ENCODE data around the gene ZCCHC9.

DNA sequence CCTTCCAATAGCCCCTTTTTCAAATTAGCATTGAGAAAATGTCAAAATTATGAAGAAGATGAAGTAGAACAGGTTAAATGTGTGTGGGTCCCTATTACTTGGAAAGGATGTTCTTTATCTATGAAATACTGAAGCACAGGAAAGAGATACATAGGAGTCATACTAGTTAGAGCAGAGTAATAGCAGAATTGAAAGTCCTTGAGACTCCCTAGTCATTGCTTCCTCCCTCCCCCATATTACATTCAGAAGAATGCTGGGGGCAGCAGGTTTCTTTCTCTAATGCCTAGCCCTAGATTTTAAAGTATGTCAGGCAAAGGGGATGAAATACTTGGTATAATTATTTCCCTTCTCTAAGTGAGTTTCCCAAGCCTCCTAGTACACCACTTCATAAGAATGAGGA is 4.4 kb downstream of the ZCCHC9 start:
- TF ChIP-seq RAD21 (conservative IDR thresholded peaks at IDR 0.05) = no peak
- TF ChIP-seq, protein P1, sequence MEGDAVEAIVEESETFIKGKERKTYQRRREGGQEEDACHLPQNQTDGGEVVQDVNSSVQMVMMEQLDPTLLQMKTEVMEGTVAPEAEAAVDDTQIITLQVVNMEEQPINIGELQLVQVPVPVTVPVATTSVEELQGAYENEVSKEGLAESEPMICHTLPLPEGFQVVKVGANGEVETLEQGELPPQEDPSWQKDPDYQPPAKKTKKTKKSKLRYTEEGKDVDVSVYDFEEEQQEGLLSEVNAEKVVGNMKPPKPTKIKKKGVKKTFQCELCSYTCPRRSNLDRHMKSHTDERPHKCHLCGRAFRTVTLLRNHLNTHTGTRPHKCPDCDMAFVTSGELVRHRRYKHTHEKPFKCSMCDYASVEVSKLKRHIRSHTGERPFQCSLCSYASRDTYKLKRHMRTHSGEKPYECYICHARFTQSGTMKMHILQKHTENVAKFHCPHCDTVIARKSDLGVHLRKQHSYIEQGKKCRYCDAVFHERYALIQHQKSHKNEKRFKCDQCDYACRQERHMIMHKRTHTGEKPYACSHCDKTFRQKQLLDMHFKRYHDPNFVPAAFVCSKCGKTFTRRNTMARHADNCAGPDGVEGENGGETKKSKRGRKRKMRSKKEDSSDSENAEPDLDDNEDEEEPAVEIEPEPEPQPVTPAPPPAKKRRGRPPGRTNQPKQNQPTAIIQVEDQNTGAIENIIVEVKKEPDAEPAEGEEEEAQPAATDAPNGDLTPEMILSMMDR (IDR thresholded peaks at IDR 0.05; ENCODE audit: poor library complexity, severe bottlenecking) = no peak
- TF ChIP-seq REST (IDR thresholded peaks at IDR 0.05; ENCODE audit: borderline replicate concordance) = no peak
- no peak for TF ChIP-seq EP300 (conservative IDR thresholded peaks at IDR 0.05; ENCODE audit: poor library complexity, severe bottlenecking)
- TF ChIP-seq TAF1 (IDR thresholded peaks at IDR 0.05; ENCODE audit: low read depth) = no peak

All from neural cell (in vitro differentiated cells).